GM19240 (cell line): ENCODE data around the gene MPHOSPH9.

ENCODE experiments used
- DNase-seq: peaks from one replicate; pipeline ENCODE4 v3.0.0; 2011; ENCODE audit warnings: low spot score; ENCODE audit not compliant: insufficient read length

MPHOSPH9 gene

DNA sequence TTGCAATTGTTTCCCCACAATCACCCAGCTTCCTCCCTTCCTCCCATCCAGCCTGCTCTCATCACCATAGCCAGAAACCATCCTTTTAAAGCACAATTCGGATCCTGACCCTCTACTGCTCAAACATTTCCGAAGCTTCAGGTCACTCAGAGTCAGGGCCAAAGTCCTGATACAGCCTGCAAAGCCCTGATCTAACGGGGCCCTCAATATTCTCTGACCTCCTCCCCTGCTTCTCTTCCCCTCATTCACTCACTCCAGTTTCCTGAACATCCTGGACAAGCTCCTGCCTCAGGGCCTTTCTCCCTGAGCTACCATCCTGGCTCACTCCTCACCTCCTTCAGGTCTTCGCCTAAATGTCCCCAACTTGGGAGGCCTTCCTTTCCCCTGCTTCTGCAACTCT is 128.1 kb downstream of the MPHOSPH9 start:
- no peak for DNase-seq
